ENCODE data around the gene MSH5. TPM values are rescaled to one million over a fixed set of nuclear protein-coding genes. Genes with fewer than 3 reads are reported as not detected.
A peak's percentile ranks its signal among the peaks of the same experiment; 100 is the strongest.

Gene MSH5
- total RNA-seq, 1 experiment from 2014 or later, result 7.1 TPM

- no peak for DNase-seq (ENCODE audit: low spot score)
- in situ Hi-C loops (cut with HindIII; ENCODE audit: low sequenced_read_pairs), result no loop called here
Observed at GRCh38 chr6:31727034-31727716, 12.6 kb upstream of the MSH5 start.

- in situ Hi-C loops (cut with HindIII; ENCODE audit: low sequenced_read_pairs), result no loop called here
- DNase-seq (ENCODE audit: low spot score), result no peak
Observed at GRCh38 chr6:31727717-31728671, 11.8 kb upstream of the MSH5 start.

- no peak for DNase-seq (ENCODE audit: low spot score)
- in situ Hi-C loops (cut with HindIII; ENCODE audit: low sequenced_read_pairs), result no loop called here
Observed at GRCh38 chr6:31728767-31729514, 10.9 kb upstream of the MSH5 start, which contains the start of gene DDAH2. Gene DDAH2 (minus strand): TSS chr6:31729299. CDS start chr6:31729161, 138 bp downstream.

GRCh38 chr6:31729515-31729978, 10.3 kb upstream of the MSH5 start:
- in situ Hi-C loops (cut with HindIII; ENCODE audit: low sequenced_read_pairs), result no loop called here
- DNase-seq (ENCODE audit: low spot score), result peak; percentile 72

- DNase-seq (ENCODE audit: low spot score), result peak; percentile 63
- in situ Hi-C loops (cut with HindIII; ENCODE audit: low sequenced_read_pairs), result no loop called here
Observed at GRCh38 chr6:31729979-31730630, 9.7 kb upstream of the MSH5 start.

- in situ Hi-C loops (cut with HindIII; ENCODE audit: low sequenced_read_pairs), result no loop called here
- no peak for DNase-seq (ENCODE audit: low spot score)
Observed at GRCh38 chr6:31730631-31731086, 9.1 kb upstream of the MSH5 start.

- in situ Hi-C loops (cut with HindIII; ENCODE audit: low sequenced_read_pairs), result no loop called here
- DNase-seq (ENCODE audit: low spot score), result no peak
Observed at GRCh38 chr6:31732029-31732428, 7.8 kb upstream of the MSH5 start.

- in situ Hi-C loops (cut with HindIII; ENCODE audit: low sequenced_read_pairs), result no loop called here
Observed at GRCh38 chr6:31733734-31734133, 6.1 kb upstream of the MSH5 start.

GRCh38 chr6:31734247-31734820, 5.5 kb upstream of the MSH5 start:
- in situ Hi-C loops (cut with HindIII; ENCODE audit: low sequenced_read_pairs), result no loop called here
- DNase-seq (ENCODE audit: low spot score), result no peak

More at GRCh38 chr6:31733734-31734133, 6.1 kb upstream of the MSH5 start:
- no peak for DNase-seq (ENCODE audit: low spot score)

- DNase-seq (ENCODE audit: low spot score), result no peak
- in situ Hi-C loops (cut with HindIII; ENCODE audit: low sequenced_read_pairs), result no loop called here
Observed at GRCh38 chr6:31734821-31735406, 4.9 kb upstream of the MSH5 start.

- peak; percentile 27 for DNase-seq (ENCODE audit: low spot score)
- in situ Hi-C loops (cut with HindIII; ENCODE audit: low sequenced_read_pairs), result no loop called here
Observed at GRCh38 chr6:31736021-31736767, 3.6 kb upstream of the MSH5 start, which contains the start of gene CLIC1. Gene CLIC1 (minus strand): TSS chr6:31736530. CDS start chr6:31736300, 230 bp downstream.

- no peak for DNase-seq (ENCODE audit: low spot score)
- in situ Hi-C loops (cut with HindIII; ENCODE audit: low sequenced_read_pairs), result no loop called here
Observed at GRCh38 chr6:31736768-31737314, 3.0 kb upstream of the MSH5 start.

GRCh38 chr6:31737315-31737990, 2.4 kb upstream of the MSH5 start:
- in situ Hi-C loops (cut with HindIII; ENCODE audit: low sequenced_read_pairs), result no loop called here
- no peak for DNase-seq (ENCODE audit: low spot score)

- in situ Hi-C loops (cut with HindIII; ENCODE audit: low sequenced_read_pairs), result no loop called here
- peak; percentile 39 for DNase-seq (ENCODE audit: low spot score)
Observed at GRCh38 chr6:31737991-31738979, 1.5 kb upstream of the MSH5 start.

- DNase-seq (ENCODE audit: low spot score), result no peak
- in situ Hi-C loops (cut with HindIII; ENCODE audit: low sequenced_read_pairs), result no loop called here
Observed at GRCh38 chr6:31740397-31741223, 805 bp downstream of the MSH5 start.

Data from G401 (cell line).